Mesothelial cell of epicardium (in vitro differentiated cells): Measurements from ENCODE around the gene RASSF4. TPM values are rescaled to one million over a fixed set of nuclear protein-coding genes. Genes with fewer than 3 reads are reported as not detected.

ENCODE experiments used
- DNase-seq, 2 experiments: peaks; one replicate each; pipeline ENCODE4 v3.0.0; 2021; ENCODE audit warnings: low spot score in 2 of 2; ENCODE audit not compliant: unreplicated experiment in 2 of 2
- H3K27ac Mint-ChIP-seq: 2 replicates; pipeline ENCODE4 v1.8.0; 2021; ENCODE audit warnings: mixed read lengths
- H3K27me3 Mint-ChIP-seq: 2 replicates; pipeline ENCODE4 v1.8.0; 2021; ENCODE audit warnings: low read depth, mixed read lengths
- H3K36me3 Mint-ChIP-seq: 2 replicates; pipeline ENCODE4 v1.8.0; 2021; ENCODE audit warnings: mixed read lengths
- H3K4me1 Mint-ChIP-seq: 2 replicates; pipeline ENCODE4 v1.8.0; 2021; ENCODE audit warnings: mixed read lengths
- H3K4me3 Mint-ChIP-seq: 2 replicates; pipeline ENCODE4 v1.8.0; 2021; ENCODE audit warnings: mild to moderate bottlenecking, moderate library complexity, mixed read lengths
- H3K9me3 Mint-ChIP-seq: 2 replicates; pipeline ENCODE4 v1.8.0; 2021; ENCODE audit warnings: mixed read lengths
- CTCF ChIP-seq: fragments of 200-600 bp; sonication (generic); IDR thresholded peaks from one replicate; pipeline ENCODE4 v1.5.0; 2021; ENCODE audit warnings: antibody characterized with exemption; ENCODE audit not compliant: unreplicated experiment
- total RNA-seq: library from RNA; stranded (reverse); gene quantifications from 3 replicates; pipeline ENCODE4 v1.2.1, GENCODE V29; 2021

Gene RASSF4
- total RNA-seq, 1 donor from 2014 or later: 16.3 TPM

DNA sequence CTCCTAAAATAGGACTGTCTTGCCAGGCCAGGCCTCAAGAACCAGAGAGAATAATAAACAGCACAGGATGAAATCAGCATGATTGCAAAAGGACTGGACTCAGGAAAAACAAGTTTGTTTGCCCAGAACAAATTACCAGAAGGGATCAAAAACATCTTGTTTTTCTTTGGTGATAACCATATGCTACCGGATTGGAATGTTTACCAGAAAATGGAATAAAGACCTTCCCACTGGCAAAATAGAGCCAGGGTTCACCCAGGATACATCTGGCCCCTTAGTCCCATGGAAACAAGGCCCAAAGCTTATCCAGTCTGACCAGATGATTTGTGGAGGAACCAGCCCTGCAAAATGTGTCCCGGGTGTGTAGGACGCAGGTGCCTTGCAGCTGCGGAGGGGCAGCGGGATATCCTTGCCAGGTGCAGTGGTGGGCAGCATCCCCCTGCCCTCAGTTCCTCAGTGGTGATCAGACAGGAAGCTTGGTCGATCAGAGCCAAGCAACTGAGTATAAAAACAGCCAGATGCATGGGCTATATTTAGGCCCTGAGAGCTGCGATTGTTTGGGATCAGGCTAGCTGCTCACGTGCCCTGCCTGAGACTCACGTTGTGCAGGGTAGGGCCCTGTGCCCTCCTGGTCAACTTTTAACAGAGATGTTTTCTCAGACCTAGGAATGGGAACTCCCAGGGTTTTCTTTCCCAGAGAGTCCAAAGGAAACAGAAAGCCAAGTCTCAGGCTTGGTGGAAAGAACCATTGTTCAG lies 36.5 kb downstream of the RASSF4 start:
- H3K9me3 Mint-ChIP-seq: no peaks in the 10 kb centered on the region
- DNase-seq: no peak

GRCh38 chr10:44997105-44997748 lies 37.6 kb downstream of the RASSF4 start:
- no peak overlapping the region for H3K27ac Mint-ChIP-seq

More for the DNA sequence above, 36.5 kb downstream of the RASSF4 start:
- H3K27ac Mint-ChIP-seq: peak overlapping the region; percentile 83
- peaks cover 47% of the 10 kb centered on the region for H3K4me1 Mint-ChIP-seq
- H3K4me3 Mint-ChIP-seq: no peak overlapping the region
- H3K27me3 Mint-ChIP-seq: no peaks in the 10 kb centered on the region
- TF ChIP-seq CTCF: no peak
- H3K36me3 Mint-ChIP-seq: peaks cover 2% of the 10 kb centered on the region

DNA sequence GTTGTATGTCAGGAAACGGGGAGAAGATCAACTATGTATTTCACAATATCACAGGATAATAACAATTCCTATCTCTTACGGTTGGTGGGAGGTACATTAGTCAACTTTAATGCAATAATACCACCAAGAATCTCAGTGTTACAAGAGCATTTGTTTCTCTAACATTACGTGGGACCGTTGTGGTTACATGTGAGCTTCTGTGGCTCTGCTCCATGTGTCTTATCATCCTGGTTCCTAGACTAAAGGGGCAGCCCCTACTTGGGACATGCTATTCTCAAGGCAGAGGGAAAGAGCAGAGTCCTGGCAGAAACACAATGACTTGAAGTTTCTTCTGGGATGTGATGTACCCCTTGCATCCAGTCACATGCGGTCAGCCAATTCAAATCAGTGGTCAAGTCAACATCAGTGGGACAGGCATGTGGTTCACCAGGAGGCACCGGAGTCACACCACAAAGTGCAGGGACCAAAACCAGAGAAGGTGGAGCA lies 38.6 kb downstream of the RASSF4 start:
- peaks cover 56% of the 10 kb centered on the region for H3K4me1 Mint-ChIP-seq
- H3K27ac Mint-ChIP-seq: no peak overlapping the region
- no peaks in the 10 kb centered on the region for H3K9me3 Mint-ChIP-seq
- TF ChIP-seq CTCF: no peak
- DNase-seq: no peak
- no peaks in the 10 kb centered on the region for H3K27me3 Mint-ChIP-seq
- no peak overlapping the region for H3K4me3 Mint-ChIP-seq
- H3K36me3 Mint-ChIP-seq: peaks cover 1% of the 10 kb centered on the region

More at GRCh38 chr10:44997105-44997748, 37.6 kb downstream of the RASSF4 start:
- no peaks in the 10 kb centered on the region for H3K9me3 Mint-ChIP-seq
- DNase-seq: no peak
- no peak overlapping the region for H3K4me3 Mint-ChIP-seq
- no peaks in the 10 kb centered on the region for H3K27me3 Mint-ChIP-seq
- no peak for TF ChIP-seq CTCF
- H3K36me3 Mint-ChIP-seq: no peaks in the 10 kb centered on the region
- peaks cover 49% of the 10 kb centered on the region for H3K4me1 Mint-ChIP-seq

GRCh38 chr10:45000138-45000751 lies 40.6 kb downstream of the RASSF4 start:
- Mint-ChIP-seq H3K4me3 (peak overlapping the region; percentile 78), H3K4me1 (peaks cover 38% of the 10 kb centered on the region), H3K27me3 (no peaks in the 10 kb centered on the region), H3K36me3 (peaks cover 18% of the 10 kb centered on the region), H3K27ac (peak overlapping the region; percentile 97), H3K9me3 (no peaks in the 10 kb centered on the region)
- TF ChIP-seq CTCF: no peak
- DNase-seq: no peak

- no peaks in the 10 kb centered on the region for H3K27me3 Mint-ChIP-seq
- H3K4me3 Mint-ChIP-seq: peak within 1 kb of the TSS; percentile 88
- peak; percentile 62 to 83 for DNase-seq
- H3K36me3 Mint-ChIP-seq: peaks cover 18% of the 10 kb centered on the region
- H3K27ac Mint-ChIP-seq: peak within 1 kb of the TSS; percentile 98
- peaks cover 34% of the 10 kb centered on the region for H3K4me1 Mint-ChIP-seq
- peak; percentile 12 for TF ChIP-seq CTCF
- H3K9me3 Mint-ChIP-seq: no peaks in the 10 kb centered on the region
Observed at GRCh38 chr10:45000752-45001380, 41.3 kb downstream of the RASSF4 start, which contains the start of gene ZNF22. Gene ZNF22 (plus strand): TSS chr10:45000923. CDS start chr10:45003369, 2,446 bp downstream.
